ENCODE results near the gene MROH2A.

GRCh38 chr2:233851169-233851568 lies 73.0 kb downstream of the MROH2A start:
- no peak for TF ChIP-seq POLR2A (IDR thresholded peaks at IDR 0.05; ENCODE audit: borderline replicate concordance, extremely low read depth, insufficient read depth, insufficient read length)
- TF ChIP-seq CTCF (IDR thresholded peaks at IDR 0.05 in 2 of 3, conservative IDR thresholded peaks at IDR 0.05 in 1 of 3; ENCODE audit: borderline replicate concordance in 1 of 3, insufficient read depth in 1 of 3, low read depth in 2 of 3, low read length in 2 of 3): no peak
- no peak for TF ChIP-seq RAD21 (IDR thresholded peaks at IDR 0.05; ENCODE audit: low read depth)
- no peak for TF ChIP-seq REST (IDR thresholded peaks at IDR 0.05; ENCODE audit: low read depth)
- TF ChIP-seq EZH2 (IDR thresholded peaks at IDR 0.05): no peak
- TF ChIP-seq SIN3A (IDR thresholded peaks at IDR 0.05; ENCODE audit: low read depth): no peak
- TF ChIP-seq CBX3 (IDR thresholded peaks at IDR 0.05; ENCODE audit: low read depth): no peak

Measured in HCT116 (cell line).